Activated T-cell treated with anti-CD3 and anti-CD28 coated beads, Interleukin-2, amount 50 U/mL, for 72 hours (primary cell): ENCODE results near the gene CROT. TPM values are rescaled to one million over a fixed set of nuclear protein-coding genes. Genes with fewer than 3 reads are reported as not detected.
"Not testable (repeated sequence)": the region's sequence is repeated elsewhere in the genome, so short reads cannot be mapped to it uniquely, and the experiment has no call there.

ENCODE experiments used
- ATAC-seq, 2 donors: fragments of 150-1000 bp; cut with Tn5 transposase; replicated peaks in 1 of 2; 2 replicates each; pipeline ENCODE4 v1.10.0; 2021; ENCODE audit warnings: moderate library complexity in 2 of 2, mild to moderate bottlenecking in 1 of 2
- DNase-seq, 2 donors: peaks; one replicate each; pipeline ENCODE4 v3.0.0; 2021 to 2022; ENCODE audit warnings: mixed read lengths in 1 of 2
- H3K27ac Mint-ChIP-seq: one replicate; pipeline ENCODE4 v1.8.0; 2022; ENCODE audit warnings: mild to moderate bottlenecking, moderate library complexity, mixed read lengths
- H3K27me3 Mint-ChIP-seq: one replicate; pipeline ENCODE4 v1.8.0; 2022; ENCODE audit warnings: low read depth, mixed read lengths
- H3K36me3 Mint-ChIP-seq, 2 donors: one replicate each; pipeline ENCODE4 v1.8.0; 2022; ENCODE audit warnings: mixed read lengths in 2 of 2, mild to moderate bottlenecking in 1 of 2; ENCODE audit not compliant: insufficient read depth in 2 of 2
- H3K4me1 Mint-ChIP-seq: one replicate; pipeline ENCODE4 v1.8.0; 2022; ENCODE audit warnings: low read depth, mixed read lengths
- H3K4me3 Mint-ChIP-seq, 2 donors: one replicate each; pipeline ENCODE4 v1.8.0; 2022; ENCODE audit warnings: mild to moderate bottlenecking in 2 of 2, mixed read lengths in 2 of 2, moderate library complexity in 2 of 2
- H3K9me3 Mint-ChIP-seq, 2 donors: one replicate each; pipeline ENCODE4 v1.8.0; 2022; ENCODE audit warnings: mixed read lengths in 2 of 2
- total RNA-seq, 2 donors: library from RNA; stranded (reverse); gene quantifications; one replicate each; pipeline ENCODE4 v1.2.3, GENCODE V29; 2022

Gene CROT, protein sequence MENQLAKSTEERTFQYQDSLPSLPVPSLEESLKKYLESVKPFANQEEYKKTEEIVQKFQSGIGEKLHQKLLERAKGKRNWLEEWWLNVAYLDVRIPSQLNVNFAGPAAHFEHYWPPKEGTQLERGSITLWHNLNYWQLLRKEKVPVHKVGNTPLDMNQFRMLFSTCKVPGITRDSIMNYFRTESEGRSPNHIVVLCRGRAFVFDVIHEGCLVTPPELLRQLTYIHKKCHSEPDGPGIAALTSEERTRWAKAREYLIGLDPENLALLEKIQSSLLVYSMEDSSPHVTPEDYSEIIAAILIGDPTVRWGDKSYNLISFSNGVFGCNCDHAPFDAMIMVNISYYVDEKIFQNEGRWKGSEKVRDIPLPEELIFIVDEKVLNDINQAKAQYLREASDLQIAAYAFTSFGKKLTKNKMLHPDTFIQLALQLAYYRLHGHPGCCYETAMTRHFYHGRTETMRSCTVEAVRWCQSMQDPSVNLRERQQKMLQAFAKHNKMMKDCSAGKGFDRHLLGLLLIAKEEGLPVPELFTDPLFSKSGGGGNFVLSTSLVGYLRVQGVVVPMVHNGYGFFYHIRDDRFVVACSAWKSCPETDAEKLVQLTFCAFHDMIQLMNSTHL
- total RNA-seq, result 10 to 100 TPM in 1 of 2 donors, 1 to 10 TPM in 1; 9.6 to 12.6 TPM

DNA sequence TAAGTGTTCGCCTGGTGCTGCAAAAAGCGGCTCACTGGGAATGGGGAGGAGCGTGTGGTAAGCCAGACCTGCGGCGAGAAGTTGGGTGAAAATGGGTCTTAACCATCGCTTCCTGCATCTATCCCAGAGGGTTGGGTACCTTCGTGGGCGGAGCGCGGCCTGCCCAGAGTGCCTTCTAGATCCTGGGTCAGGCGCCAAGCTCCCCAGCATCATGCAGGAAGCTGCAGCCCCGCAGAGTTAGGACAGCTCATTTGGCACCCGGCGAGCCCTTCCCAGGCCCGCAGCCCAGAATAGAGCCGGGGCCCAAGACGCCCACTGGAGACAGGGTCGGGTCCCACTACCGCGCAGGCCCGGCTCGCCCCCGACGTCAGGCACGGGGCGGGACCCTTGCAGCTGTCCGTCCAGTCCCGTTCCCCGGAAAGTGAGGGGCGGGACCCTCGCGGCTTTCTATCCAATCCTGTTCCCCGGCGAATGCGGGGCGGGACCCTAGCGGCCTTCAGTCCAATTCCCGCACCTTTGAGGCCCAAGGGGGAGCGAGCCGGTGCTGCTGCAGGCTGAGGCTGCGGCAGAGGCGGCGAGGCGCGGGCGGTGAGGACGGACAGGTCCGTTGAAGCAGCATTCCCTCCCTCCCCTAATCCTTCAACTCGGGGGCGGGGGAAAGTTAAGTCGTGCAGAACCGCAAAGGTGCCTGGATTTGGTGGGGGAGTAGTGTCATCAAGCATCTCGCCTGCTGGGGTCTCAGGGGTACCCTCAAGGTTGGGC is at the start of gene CROT:
Gene CROT (plus strand): TSS at position 499 of the 762 bp plus-strand sequence. CDS start 3,405 bp downstream, outside the sequence.
- no peaks in the 10 kb centered on the region for H3K9me3 Mint-ChIP-seq
- DNase-seq (peak; percentile 97), ATAC-seq (peak; percentile 98 to 99)
- H3K4me3 Mint-ChIP-seq, result peak within 1 kb of the TSS; percentile 96 to 99
- no peaks in the 10 kb centered on the region for H3K27me3 Mint-ChIP-seq
- H3K36me3 Mint-ChIP-seq, result peaks cover 7 to 8% of the 10 kb centered on the region in 2 donors
- H3K27ac Mint-ChIP-seq, result peak within 1 kb of the TSS; percentile 98
- peaks cover 50% of the 10 kb centered on the region for H3K4me1 Mint-ChIP-seq

GRCh38 chr7:87300756-87301155 is 44.7 kb upstream of the CROT start:
- Mint-ChIP-seq H3K4me3 (no peak overlapping the region), H3K9me3 (peaks cover 6 to 9% of the 10 kb centered on the region in 2 donors), H3K36me3 (peaks cover 0 to 5% of the 10 kb centered on the region in 2 donors), H3K27me3 (no peaks in the 10 kb centered on the region), H3K4me1 (no peaks in the 10 kb centered on the region), H3K27ac (no peak overlapping the region)
- DNase-seq, result no peak
- ATAC-seq, result no peak

- ATAC-seq (no peak), DNase-seq (no peak)
- H3K36me3 Mint-ChIP-seq, result no peaks in the 10 kb centered on the region
- no peaks in the 10 kb centered on the region for H3K4me1 Mint-ChIP-seq
- no peaks in the 10 kb centered on the region for H3K9me3 Mint-ChIP-seq
- H3K4me3 Mint-ChIP-seq, result no peak overlapping the region
- no peak overlapping the region for H3K27ac Mint-ChIP-seq
- no peaks in the 10 kb centered on the region for H3K27me3 Mint-ChIP-seq
These were observed 34.6 kb upstream of the CROT start for GRCh38 chr7:87310790-87311419.

DNA sequence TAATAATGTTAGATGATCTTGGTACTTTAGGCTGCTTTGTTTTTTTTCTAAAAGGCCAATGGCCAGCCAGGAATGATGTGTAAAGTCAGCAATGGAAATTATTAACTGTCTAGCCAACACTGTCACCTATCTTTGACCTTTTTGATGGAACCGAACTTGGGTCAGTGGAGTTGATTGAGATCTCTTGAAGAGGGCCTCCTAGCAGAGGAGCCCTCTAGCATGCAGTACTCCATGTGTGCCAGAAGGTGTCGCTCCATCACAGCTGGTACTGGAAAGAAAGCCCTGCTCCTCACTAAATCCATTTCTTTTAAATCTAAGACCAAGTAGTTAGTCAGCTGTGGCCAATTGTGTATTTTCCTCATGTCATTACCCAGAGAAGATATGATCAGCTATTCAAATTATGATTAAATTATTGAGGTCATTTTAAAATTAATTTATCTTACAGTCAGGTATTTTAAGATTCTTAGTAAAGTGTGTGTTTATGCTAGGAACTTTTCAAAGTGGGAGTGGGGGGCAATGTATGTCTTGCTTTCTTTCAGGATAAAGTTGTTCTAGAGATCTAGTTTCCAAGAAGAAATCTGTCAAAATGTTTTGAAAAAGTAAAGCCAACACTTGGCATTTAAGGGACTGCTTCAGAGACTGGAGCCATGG is 33.1 kb upstream of the CROT start:
- ATAC-seq (peak; percentile 77 to 78), DNase-seq (peak; percentile 61 to 71)
- Mint-ChIP-seq H3K9me3 (no peaks in the 10 kb centered on the region), H3K4me3 (no peak overlapping the region), H3K4me1 (peaks cover 14% of the 10 kb centered on the region), H3K27me3 (no peaks in the 10 kb centered on the region), H3K36me3 (no peaks in the 10 kb centered on the region), H3K27ac (peak overlapping the region; percentile 31)

DNA sequence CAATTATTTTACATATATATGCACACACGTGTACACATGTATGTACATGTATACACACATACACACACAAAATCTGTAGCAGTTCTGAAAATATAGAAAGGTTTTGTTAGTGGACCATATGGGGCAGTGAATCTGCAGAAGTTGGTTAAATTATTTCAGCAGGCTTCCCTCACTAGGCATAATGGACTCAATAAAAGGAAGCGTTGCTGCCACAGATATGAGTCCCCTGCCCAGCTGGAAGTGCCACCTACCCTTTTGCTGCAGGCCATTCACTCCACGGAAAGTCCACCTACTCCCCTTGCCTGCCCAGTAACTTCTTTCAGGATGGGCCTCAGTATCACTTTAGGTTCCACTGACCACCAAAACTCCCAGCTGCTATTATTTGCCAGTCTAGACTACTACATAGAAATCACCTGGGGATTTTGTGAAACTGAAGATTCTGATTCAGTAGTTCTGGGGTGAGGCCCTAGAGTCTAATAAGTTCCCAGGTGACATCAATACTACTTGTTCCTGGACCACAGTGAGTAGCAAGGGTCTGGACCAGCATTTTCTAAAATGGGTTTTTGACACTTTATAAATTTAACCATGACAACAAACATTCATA is 29.3 kb upstream of the CROT start:
- H3K27ac Mint-ChIP-seq, result no peak overlapping the region
- DNase-seq (no peak), ATAC-seq (peak; percentile 67 to 68)
- H3K27me3 Mint-ChIP-seq, result no peaks in the 10 kb centered on the region
- H3K4me3 Mint-ChIP-seq, result no peak overlapping the region
- H3K36me3 Mint-ChIP-seq, result no peaks in the 10 kb centered on the region
- H3K4me1 Mint-ChIP-seq, result peaks cover 29% of the 10 kb centered on the region
- H3K9me3 Mint-ChIP-seq, result no peaks in the 10 kb centered on the region

- no peaks in the 10 kb centered on the region for H3K27me3 Mint-ChIP-seq
- no peaks in the 10 kb centered on the region for H3K36me3 Mint-ChIP-seq
- H3K4me3 Mint-ChIP-seq, result no peak overlapping the region
- peaks cover 29% of the 10 kb centered on the region for H3K4me1 Mint-ChIP-seq
- peak overlapping the region; percentile 22 for H3K27ac Mint-ChIP-seq
- ATAC-seq (peak in 1 of 2 donors; percentile 13), DNase-seq (no peak)
- peaks cover 0 to 1% of the 10 kb centered on the region in 2 donors for H3K9me3 Mint-ChIP-seq
These were observed 28.5 kb upstream of the CROT start for GRCh38 chr7:87316846-87317552.

GRCh38 chr7:87317691-87318245 is 27.7 kb upstream of the CROT start:
- no peak overlapping the region for H3K4me3 Mint-ChIP-seq
- peaks cover 0 to 1% of the 10 kb centered on the region in 2 donors for H3K9me3 Mint-ChIP-seq
- H3K36me3 Mint-ChIP-seq, result no peaks in the 10 kb centered on the region
- no peaks in the 10 kb centered on the region for H3K27me3 Mint-ChIP-seq
- peaks cover 29% of the 10 kb centered on the region for H3K4me1 Mint-ChIP-seq
- ATAC-seq (peak; percentile 53 to 54), DNase-seq (no peak)
- no peak overlapping the region for H3K27ac Mint-ChIP-seq

- Mint-ChIP-seq H3K9me3 (peaks cover 0 to 1% of the 10 kb centered on the region in 2 donors), H3K27me3 (no peaks in the 10 kb centered on the region), H3K36me3 (no peaks in the 10 kb centered on the region), H3K4me3 (peak overlapping the region; percentile 24 to 44), H3K4me1 (peaks cover 29% of the 10 kb centered on the region), H3K27ac (no peak overlapping the region)
- no peak for DNase-seq
- peak in 1 of 2 donors; percentile 19 for ATAC-seq
These were observed 26.7 kb upstream of the CROT start for GRCh38 chr7:87318741-87319140.

- Mint-ChIP-seq H3K4me3 (peak overlapping the region in 1 of 2 donors; percentile 44), H3K4me1 (peaks cover 29% of the 10 kb centered on the region), H3K27ac (peak overlapping the region; percentile 61)
- DNase-seq, result peak in 1 of 2 donors; percentile 21
- not testable (repeated sequence) for H3K27me3 Mint-ChIP-seq, H3K9me3 Mint-ChIP-seq, H3K36me3 Mint-ChIP-seq
- ATAC-seq, result peak in 1 of 2 donors; percentile 54
These were observed 26.3 kb upstream of the CROT start for GRCh38 chr7:87319154-87319581.

DNA sequence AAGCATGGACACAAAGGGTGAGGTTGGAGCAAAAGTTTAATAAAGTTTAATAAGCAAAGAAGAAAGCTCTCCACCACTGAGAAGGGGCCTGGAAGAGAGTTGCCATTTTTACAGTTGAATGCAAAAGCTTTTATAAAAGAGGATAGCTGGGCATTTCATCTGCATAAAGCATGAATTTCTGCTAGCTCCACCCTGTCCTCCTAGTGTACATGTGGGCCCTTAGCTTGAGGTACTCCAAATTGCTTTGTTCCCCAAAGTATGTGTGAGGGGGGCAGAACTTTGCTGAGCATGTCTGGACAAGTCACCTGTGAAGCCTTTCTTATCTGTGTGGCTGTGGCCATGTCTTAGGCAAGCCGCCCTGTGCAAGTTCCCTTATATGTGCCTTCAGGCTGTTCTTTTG is 22.6 kb upstream of the CROT start:
- Mint-ChIP-seq H3K4me3 (no peak overlapping the region), H3K27ac (peak overlapping the region; percentile 76), H3K9me3 (peaks cover 4 to 5% of the 10 kb centered on the region in 2 donors), H3K4me1 (peaks cover 17% of the 10 kb centered on the region), H3K36me3 (peaks cover 6 to 12% of the 10 kb centered on the region in 2 donors), H3K27me3 (no peaks in the 10 kb centered on the region)
- ATAC-seq (no peak), DNase-seq (no peak)

DNA sequence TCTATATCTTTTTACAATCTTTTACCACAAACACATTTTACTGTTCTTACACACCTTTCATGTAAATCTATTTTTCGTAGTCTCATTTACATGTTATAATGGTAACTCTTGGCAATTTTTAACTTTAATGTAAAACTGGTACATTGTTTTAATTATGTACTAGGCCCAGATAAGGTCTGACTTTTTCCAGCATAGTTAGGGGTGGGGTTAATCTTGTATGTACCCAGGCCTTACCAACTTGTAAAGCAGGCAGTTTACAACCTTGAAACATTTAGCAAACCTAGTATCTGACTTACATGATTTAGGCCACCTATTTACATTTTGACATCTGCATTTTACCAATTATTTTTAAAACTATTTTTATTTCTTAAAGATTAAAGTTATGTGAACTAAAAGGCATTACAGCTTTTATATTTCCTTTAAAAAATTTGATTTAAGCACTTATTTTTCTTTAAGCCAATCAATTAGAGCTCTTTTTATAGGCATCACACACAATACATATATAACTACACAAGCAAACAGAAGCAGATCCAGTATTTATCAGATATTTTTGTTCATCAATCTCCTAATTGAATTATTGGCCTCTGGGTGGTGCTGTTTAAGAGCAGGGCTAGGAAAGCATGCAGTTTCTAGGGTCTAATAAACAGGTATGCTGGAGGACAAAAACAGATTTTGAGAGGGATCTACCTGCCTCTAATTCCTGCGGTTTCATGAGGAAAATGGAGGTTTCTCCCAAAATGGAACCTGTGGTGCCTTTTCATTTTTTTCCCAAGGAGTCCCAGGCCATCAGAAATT is 19.7 kb upstream of the CROT start:
- Mint-ChIP-seq H3K27me3 (no peaks in the 10 kb centered on the region), H3K4me1 (peaks cover 4% of the 10 kb centered on the region), H3K4me3 (no peak overlapping the region), H3K9me3 (peaks cover 15% of the 10 kb centered on the region in 2 donors), H3K36me3 (peaks cover 25 to 28% of the 10 kb centered on the region in 2 donors), H3K27ac (no peak overlapping the region)
- ATAC-seq (no peak), DNase-seq (no peak)
